NCI-H748 (cell line): ENCODE results near the gene LHX6.

ENCODE experiments used
- DNase-seq: peaks from one replicate; lab custom pipeline; 2025; ENCODE audit not compliant: unreplicated experiment; lab: John Stamatoyannopoulos, UW

The LHX6 gene

GRCh38 chr9:122216798-122217418 lies 11.8 kb downstream of the LHX6 start:
- DNase-seq, result no peak

GRCh38 chr9:122216138-122216797 lies 12.5 kb downstream of the LHX6 start:
- DNase-seq, result no peak

GRCh38 chr9:122215663-122216062 lies 13.1 kb downstream of the LHX6 start:
- no peak for DNase-seq

- no peak for DNase-seq
These were observed 14.2 kb downstream of the LHX6 start for GRCh38 chr9:122214507-122214906.

GRCh38 chr9:122213589-122214413 lies 15.0 kb downstream of the LHX6 start:
- DNase-seq, result peak; percentile 97

GRCh38 chr9:122213102-122213588 lies 15.6 kb downstream of the LHX6 start:
- no peak for DNase-seq

- DNase-seq, result no peak
These were observed 16.2 kb downstream of the LHX6 start for GRCh38 chr9:122212473-122213004.

- DNase-seq, result no peak
These were observed 19.3 kb downstream of the LHX6 start for GRCh38 chr9:122209451-122209850.

GRCh38 chr9:122207096-122207495 lies 21.7 kb downstream of the LHX6 start:
- DNase-seq, result no peak

- DNase-seq, result no peak
These were observed 22.4 kb downstream of the LHX6 start for GRCh38 chr9:122206118-122207046.

GRCh38 chr9:122205176-122205575 lies 23.6 kb downstream of the LHX6 start:
- DNase-seq, result no peak

GRCh38 chr9:122204491-122204890 lies 24.3 kb downstream of the LHX6 start:
- DNase-seq, result no peak

- no peak for DNase-seq
These were observed 24.7 kb downstream of the LHX6 start for GRCh38 chr9:122204055-122204454.

GRCh38 chr9:122202111-122202510 lies 26.6 kb downstream of the LHX6 start:
- DNase-seq, result no peak

- DNase-seq, result no peak
These were observed 27.1 kb downstream of the LHX6 start for GRCh38 chr9:122201641-122202040.

GRCh38 chr9:122200960-122201595 lies 27.7 kb downstream of the LHX6 start:
- no peak for DNase-seq

- no peak for DNase-seq
These were observed 30.9 kb downstream of the LHX6 start for GRCh38 chr9:122197882-122198281.

GRCh38 chr9:122197426-122197825 lies 31.3 kb downstream of the LHX6 start:
- peak; percentile 97 for DNase-seq

- no peak for DNase-seq
These were observed 32.9 kb downstream of the LHX6 start for GRCh38 chr9:122195875-122196274.

- no peak for DNase-seq
These were observed 35.1 kb downstream of the LHX6 start for GRCh38 chr9:122193651-122194050.
